Measurements from ENCODE around the gene SLC32A1.

Gene SLC32A1

DNA sequence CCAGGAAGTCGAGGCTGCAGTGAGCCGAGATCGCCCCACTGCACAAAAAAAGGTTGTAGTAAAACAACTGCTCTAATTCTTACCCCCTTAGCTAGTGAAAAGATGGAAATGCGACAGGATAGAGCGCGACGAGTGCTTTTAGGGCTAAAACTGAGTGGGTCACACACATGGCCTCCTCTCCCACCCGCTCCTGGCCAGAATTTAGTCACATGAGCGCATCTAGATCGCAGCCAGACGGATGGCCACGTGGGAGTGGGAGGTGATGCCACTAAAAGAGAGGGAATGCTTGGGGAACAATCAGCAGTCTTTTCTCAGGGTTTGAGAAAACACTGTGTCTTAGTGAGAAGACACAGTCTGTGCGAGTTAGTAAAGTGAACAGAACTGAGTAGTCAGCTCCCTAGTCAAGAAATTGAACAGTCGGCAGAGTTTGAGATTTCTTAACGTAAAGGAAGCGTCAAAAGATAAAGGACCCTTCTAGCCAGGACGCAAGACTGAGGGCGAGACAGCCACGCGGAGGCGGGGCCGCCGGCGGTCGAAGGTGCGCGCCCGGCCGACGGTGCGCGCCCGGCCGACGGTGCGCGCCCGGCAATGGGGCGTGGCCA, 23.3 kb downstream of the SLC32A1 start:
- TF ChIP-seq, protein P1, sequence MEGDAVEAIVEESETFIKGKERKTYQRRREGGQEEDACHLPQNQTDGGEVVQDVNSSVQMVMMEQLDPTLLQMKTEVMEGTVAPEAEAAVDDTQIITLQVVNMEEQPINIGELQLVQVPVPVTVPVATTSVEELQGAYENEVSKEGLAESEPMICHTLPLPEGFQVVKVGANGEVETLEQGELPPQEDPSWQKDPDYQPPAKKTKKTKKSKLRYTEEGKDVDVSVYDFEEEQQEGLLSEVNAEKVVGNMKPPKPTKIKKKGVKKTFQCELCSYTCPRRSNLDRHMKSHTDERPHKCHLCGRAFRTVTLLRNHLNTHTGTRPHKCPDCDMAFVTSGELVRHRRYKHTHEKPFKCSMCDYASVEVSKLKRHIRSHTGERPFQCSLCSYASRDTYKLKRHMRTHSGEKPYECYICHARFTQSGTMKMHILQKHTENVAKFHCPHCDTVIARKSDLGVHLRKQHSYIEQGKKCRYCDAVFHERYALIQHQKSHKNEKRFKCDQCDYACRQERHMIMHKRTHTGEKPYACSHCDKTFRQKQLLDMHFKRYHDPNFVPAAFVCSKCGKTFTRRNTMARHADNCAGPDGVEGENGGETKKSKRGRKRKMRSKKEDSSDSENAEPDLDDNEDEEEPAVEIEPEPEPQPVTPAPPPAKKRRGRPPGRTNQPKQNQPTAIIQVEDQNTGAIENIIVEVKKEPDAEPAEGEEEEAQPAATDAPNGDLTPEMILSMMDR (IDR thresholded peaks at IDR 0.05; ENCODE audit: extremely low read depth, missing control alignments) = no peak
- DNase-seq (ENCODE audit: low spot score) = no peak

DNA sequence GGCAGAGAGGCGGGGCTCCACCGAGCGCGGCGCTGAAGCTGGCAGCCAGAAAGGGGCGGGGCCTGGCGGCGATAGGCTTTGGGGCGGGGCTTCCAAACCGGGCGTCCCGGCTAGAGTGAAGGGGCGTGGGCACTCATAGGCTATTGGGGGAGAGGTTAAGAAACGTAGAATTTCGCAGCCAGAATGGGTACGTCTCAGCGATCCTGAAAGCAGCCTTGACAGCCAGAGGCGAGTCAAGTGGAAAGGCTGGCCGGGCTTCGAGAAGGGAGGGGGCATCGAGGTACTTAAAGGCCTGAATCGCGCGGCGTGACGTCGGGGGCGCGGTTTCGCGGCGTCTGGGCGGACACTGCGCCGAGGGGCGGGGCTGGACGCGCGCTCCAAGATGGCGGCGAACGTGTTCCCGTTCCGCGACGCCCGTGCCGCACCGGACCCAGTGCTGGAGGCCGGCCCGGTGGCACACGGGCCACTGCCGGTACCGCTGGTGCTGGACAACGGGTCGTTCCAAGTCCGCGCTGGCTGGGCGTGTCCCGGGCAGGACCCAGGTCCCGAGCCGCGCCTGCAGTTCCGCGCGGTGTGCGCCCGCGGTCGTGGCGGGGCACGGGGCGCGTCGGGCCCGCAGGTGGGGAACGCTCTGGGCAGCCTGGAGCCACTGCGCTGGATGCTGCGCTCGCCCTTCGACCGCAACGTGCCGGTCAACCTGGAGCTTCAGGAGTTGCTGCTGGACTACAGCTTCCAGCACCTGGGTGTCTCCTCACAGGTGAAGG, 24.0 kb downstream of the SLC32A1 start, which contains the start of gene ACTR5:
ACTR5 (plus strand) TSS at position 364 of the 764 bp plus-strand sequence; CDS start at position 383, 19 bp downstream.
- TF ChIP-seq, protein P1 (IDR thresholded peaks at IDR 0.05; ENCODE audit: extremely low read depth, missing control alignments) = no peak
- peak; percentile 99 for DNase-seq (ENCODE audit: low spot score)

DNA sequence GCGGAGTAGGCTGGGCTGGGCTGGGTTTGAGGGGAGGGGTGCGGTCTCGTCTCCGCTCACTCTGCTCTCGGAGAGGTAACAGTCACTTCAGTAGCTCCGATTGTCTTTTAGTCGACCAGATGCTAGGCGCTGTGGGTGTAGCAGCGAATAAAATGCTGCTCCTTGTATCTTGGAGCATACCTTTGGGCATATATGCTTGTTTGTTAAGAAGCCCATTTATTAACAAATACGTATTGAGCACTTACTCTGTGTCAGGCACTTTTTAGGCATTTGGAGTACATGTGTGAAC, 24.5 kb downstream of the SLC32A1 start:
- TF ChIP-seq, protein P1 (IDR thresholded peaks at IDR 0.05; ENCODE audit: extremely low read depth, missing control alignments) = no peak
- DNase-seq (ENCODE audit: low spot score) = peak; percentile 55

DNA sequence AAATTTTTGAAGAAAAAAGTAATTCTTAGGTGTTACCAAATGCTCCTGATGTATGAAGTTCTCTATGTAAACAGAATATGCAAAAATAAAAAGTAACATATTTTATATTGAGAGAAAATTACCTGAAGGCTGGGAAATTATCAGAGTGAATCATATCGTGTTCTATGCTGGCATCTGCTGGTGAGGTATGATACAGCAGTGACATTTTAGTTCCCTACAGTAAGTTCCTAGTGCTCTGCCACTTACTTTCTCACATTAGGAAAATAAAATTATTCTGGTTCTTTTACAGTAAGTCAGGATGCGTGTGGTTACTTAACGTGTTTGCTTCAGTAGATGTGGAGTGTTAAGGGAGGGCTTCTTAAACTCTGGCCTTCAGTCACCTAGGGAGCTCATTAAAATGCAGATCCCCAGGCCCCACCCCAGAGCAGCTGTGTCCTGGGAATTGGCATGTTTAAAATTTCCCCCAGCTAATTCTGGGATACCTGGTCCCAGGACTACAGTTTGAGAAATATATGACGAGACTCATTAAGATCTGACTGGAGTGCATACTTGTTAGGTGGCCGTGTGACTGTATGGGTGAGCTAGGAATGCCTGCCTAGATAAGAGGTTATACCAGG, 27.2 kb downstream of the SLC32A1 start:
- TF ChIP-seq, protein P1 (IDR thresholded peaks at IDR 0.05; ENCODE audit: extremely low read depth, missing control alignments) = peak; percentile 33
- peak; percentile 52 for DNase-seq (ENCODE audit: low spot score)

DNA sequence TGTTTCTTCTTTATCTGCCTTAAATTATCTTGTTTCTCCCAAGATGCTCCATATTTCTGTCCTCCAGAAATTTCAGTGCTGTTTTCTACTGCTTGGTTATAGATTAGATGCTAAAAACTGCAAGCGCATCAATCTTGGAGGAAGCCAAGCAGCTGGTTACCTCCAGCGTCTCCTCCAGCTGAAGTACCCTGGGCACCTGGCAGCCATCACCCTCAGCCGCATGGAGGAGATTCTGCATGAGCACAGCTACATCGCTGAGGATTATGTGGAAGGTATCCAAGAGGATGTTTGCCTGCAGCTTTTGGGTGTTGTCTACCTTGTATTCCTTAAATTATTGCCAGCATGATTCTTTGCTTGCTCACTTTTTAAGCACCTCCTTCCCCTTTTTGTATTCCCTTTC, 27.7 kb downstream of the SLC32A1 start:
- TF ChIP-seq, protein P1 (IDR thresholded peaks at IDR 0.05; ENCODE audit: extremely low read depth, missing control alignments) = no peak
- no peak for DNase-seq (ENCODE audit: low spot score)

DNA sequence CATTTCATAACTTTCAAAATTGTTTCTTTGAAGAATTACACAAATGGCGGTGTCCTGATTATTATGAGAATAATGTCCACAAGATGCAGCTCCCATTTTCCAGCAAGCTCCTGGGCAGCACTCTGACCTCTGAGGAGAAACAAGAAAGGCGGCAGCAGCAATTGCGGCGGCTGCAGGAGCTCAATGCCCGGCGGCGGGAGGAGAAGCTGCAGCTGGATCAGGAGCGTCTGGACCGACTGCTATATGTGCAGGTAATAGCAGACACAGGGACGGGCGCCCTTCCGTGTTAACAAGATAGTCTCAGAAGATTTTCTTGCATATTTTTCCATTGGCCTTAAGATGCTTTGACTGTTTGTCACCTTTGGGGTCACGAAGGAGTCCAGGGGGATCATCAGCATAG, 30.6 kb downstream of the SLC32A1 start:
- DNase-seq (ENCODE audit: low spot score) = no peak
- TF ChIP-seq, protein P1 (IDR thresholded peaks at IDR 0.05; ENCODE audit: extremely low read depth, missing control alignments) = no peak

DNA sequence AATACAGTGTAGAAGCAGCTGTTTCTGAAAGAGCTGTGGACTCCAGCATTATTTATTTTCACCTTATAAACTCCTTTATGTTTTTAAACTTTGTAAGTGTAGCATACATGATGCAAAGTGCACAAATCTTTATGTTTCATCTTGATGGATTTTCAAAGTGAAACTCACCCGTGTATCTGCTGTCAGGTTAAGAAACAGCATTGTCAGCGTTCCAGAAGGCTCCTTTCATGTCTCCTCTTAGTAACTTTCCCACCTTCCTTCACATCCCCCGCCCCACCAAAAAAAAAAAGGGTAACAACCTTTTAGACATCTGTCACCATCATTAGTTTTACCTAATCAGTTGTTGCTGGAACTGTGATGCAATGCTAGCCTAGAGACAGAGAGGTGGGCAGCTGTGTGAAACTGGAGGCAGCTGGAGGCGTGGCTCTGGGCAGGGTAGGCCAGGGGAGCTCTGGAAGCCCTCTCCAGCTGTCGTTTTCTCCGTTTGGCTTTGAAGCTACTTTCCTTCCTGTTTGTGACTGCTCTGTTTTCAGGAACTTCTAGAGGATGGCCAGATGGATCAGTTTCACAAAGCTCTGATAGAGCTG, 31.1 kb downstream of the SLC32A1 start:
- DNase-seq (ENCODE audit: low spot score) = no peak
- TF ChIP-seq, protein P1 (IDR thresholded peaks at IDR 0.05; ENCODE audit: extremely low read depth, missing control alignments) = no peak

Measured in GM20000 (cell line).